Suppressor macrophage treated with lipopolysaccharide for 4 hours (primary cell): ENCODE measurements around the gene C17orf107.
"Not testable (repeated sequence)": the region's sequence is repeated elsewhere in the genome, so short reads cannot be mapped to it uniquely, and the experiment has no call there.

Source experiments
- DNase-seq: peaks from one replicate; pipeline ENCODE4 v3.0.0-alpha.2; 2020

C17orf107 gene

GRCh38 chr17:4899341-4900230 is at the start of gene C17orf107:
Gene C17orf107 (plus strand): TSS chr17:4899536. CDS start chr17:4899763, 227 bp downstream.
- DNase-seq, result peak; percentile 98

- DNase-seq, result no peak
Measured at GRCh38 chr17:4850246-4850645, 49.1 kb upstream of the C17orf107 start.

- DNase-seq, result no peak
Measured at GRCh38 chr17:4851084-4851483, 48.3 kb upstream of the C17orf107 start.

GRCh38 chr17:4852567-4853207 is 46.6 kb upstream of the C17orf107 start:
- no peak for DNase-seq

- no peak for DNase-seq
Measured at GRCh38 chr17:4853208-4853671, 46.1 kb upstream of the C17orf107 start.

GRCh38 chr17:4854111-4854681 is 45.1 kb upstream of the C17orf107 start:
- no peak for DNase-seq

GRCh38 chr17:4856271-4856936 is 42.9 kb upstream of the C17orf107 start:
- DNase-seq, result no peak

GRCh38 chr17:4856937-4857314 is 42.4 kb upstream of the C17orf107 start:
- no peak for DNase-seq

GRCh38 chr17:4857347-4857746 is 42.0 kb upstream of the C17orf107 start:
- not testable (repeated sequence) for DNase-seq

GRCh38 chr17:4858068-4858881 is 41.1 kb upstream of the C17orf107 start:
- no peak for DNase-seq

GRCh38 chr17:4858882-4859260 is 40.5 kb upstream of the C17orf107 start:
- no peak for DNase-seq

- DNase-seq, result no peak
Measured at GRCh38 chr17:4859816-4860625, 39.3 kb upstream of the C17orf107 start.

GRCh38 chr17:4860651-4861050 is 38.7 kb upstream of the C17orf107 start:
- DNase-seq, result no peak

- DNase-seq, result no peak
Measured at GRCh38 chr17:4861052-4861451, 38.3 kb upstream of the C17orf107 start.

GRCh38 chr17:4862720-4863119 is 36.6 kb upstream of the C17orf107 start:
- DNase-seq, result no peak

- DNase-seq, result no peak
Measured at GRCh38 chr17:4863321-4863720, 36.0 kb upstream of the C17orf107 start.

- DNase-seq, result not testable (repeated sequence)
Measured at GRCh38 chr17:4867535-4867934, 31.8 kb upstream of the C17orf107 start.

- peak; percentile 39 for DNase-seq
Measured at GRCh38 chr17:4869058-4869998, 30.0 kb upstream of the C17orf107 start.

GRCh38 chr17:4870855-4871254 is 28.5 kb upstream of the C17orf107 start:
- peak; percentile 74 for DNase-seq

GRCh38 chr17:4872786-4873185 is 26.6 kb upstream of the C17orf107 start:
- peak; percentile 70 for DNase-seq
